ENCODE measurements around the gene ITGB5.

ITGB5 gene

DNA sequence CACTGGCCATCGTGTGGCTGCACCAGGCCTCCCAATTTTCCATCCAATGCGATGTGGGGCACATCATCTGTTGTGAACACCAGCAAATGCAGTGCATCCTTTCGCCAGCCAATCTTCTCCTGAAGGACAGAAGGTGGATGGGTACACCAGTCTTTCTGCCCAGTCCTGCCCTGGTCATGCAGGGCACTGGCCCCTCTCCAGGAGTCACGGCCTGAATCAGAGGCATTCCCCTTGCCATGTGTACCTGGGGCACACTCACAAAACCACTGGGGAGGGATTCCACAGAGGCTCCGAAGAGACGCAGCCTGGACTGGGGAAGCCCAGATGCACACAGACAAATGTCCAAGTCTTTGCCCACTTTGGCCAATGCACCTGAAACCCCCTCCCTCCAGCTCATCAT is 65.8 kb downstream of the ITGB5 start:
- DNase-seq (ENCODE audit: extremely low read depth, low read depth) = no peak
- TF ChIP-seq, protein P1, sequence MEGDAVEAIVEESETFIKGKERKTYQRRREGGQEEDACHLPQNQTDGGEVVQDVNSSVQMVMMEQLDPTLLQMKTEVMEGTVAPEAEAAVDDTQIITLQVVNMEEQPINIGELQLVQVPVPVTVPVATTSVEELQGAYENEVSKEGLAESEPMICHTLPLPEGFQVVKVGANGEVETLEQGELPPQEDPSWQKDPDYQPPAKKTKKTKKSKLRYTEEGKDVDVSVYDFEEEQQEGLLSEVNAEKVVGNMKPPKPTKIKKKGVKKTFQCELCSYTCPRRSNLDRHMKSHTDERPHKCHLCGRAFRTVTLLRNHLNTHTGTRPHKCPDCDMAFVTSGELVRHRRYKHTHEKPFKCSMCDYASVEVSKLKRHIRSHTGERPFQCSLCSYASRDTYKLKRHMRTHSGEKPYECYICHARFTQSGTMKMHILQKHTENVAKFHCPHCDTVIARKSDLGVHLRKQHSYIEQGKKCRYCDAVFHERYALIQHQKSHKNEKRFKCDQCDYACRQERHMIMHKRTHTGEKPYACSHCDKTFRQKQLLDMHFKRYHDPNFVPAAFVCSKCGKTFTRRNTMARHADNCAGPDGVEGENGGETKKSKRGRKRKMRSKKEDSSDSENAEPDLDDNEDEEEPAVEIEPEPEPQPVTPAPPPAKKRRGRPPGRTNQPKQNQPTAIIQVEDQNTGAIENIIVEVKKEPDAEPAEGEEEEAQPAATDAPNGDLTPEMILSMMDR (IDR thresholded peaks at IDR 0.05; ENCODE audit: low read depth, low read length) = no peak

DNA sequence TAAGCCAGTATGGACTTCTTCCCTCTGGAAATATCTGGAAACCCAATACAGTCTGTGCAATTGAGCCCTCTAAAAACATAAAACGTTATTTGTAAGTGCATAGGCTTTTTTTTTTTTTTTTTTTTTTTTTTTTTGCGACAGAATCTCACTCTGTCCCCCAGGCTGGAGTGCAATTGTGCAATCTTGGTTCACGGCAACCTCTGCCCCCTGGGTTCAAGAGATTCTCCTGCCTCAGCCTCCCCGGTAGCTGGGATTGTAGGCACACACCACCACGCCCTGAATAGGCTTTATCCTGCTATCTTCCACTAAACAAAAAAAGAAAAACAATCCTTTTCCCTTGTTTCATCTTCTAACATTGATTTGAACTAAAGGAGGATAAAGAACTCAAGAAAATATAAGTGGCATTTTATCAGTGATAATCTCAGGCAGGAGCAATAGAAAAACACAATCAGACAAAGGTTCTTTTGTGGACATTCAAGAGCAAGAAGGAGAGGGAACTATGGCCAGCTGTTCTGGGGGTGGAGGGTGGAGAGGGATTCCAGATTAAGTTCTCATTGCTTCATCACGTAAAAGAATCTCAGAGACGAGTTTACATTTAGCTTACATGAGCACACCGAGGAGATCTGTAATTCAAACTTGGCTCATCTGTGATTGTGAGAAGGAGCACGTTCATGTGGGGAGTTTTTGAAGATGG is 68.6 kb downstream of the ITGB5 start:
- TF ChIP-seq, protein P1 (IDR thresholded peaks at IDR 0.05; ENCODE audit: low read depth, low read length) = no peak

GRCh38 chr3:124817079-124817478 is 70.1 kb downstream of the ITGB5 start:
- TF ChIP-seq, protein P1 (IDR thresholded peaks at IDR 0.05; ENCODE audit: low read depth, low read length) = no peak
- no peak for DNase-seq (ENCODE audit: extremely low read depth, low read depth)

More for the DNA sequence above, 68.6 kb downstream of the ITGB5 start:
- DNase-seq (ENCODE audit: extremely low read depth, low read depth) = no peak

DNA sequence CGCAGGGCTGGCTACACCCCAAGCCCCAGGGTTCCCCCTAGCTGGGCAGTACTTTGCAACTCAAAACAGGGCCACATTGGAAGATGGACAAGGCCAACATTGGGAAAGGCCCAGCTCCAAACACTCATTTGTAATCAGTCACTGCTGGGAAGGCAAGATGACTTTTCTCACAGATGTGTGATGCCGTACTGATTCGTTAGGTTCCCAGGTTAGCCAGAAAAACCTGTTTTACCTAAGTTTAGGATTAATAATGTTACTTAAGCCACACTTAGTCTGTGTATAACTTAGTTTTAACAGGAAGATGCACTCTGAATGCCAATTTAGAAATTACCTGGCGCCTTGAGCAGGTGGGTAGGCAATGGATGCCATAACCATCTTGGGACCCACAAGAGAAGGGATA is 71.0 kb downstream of the ITGB5 start:
- TF ChIP-seq, protein P1 (IDR thresholded peaks at IDR 0.05; ENCODE audit: low read depth, low read length) = no peak

GRCh38 chr3:124815781-124816180 is 71.4 kb downstream of the ITGB5 start:
- DNase-seq (ENCODE audit: extremely low read depth, low read depth) = no peak
- TF ChIP-seq, protein P1 (IDR thresholded peaks at IDR 0.05; ENCODE audit: low read depth, low read length) = no peak

More for the DNA sequence above, 71.0 kb downstream of the ITGB5 start:
- DNase-seq (ENCODE audit: extremely low read depth, low read depth) = no peak

GRCh38 chr3:124814620-124815421 is 72.3 kb downstream of the ITGB5 start:
- TF ChIP-seq, protein P1 (IDR thresholded peaks at IDR 0.05; ENCODE audit: low read depth, low read length) = no peak
- DNase-seq (ENCODE audit: extremely low read depth, low read depth) = no peak

DNA sequence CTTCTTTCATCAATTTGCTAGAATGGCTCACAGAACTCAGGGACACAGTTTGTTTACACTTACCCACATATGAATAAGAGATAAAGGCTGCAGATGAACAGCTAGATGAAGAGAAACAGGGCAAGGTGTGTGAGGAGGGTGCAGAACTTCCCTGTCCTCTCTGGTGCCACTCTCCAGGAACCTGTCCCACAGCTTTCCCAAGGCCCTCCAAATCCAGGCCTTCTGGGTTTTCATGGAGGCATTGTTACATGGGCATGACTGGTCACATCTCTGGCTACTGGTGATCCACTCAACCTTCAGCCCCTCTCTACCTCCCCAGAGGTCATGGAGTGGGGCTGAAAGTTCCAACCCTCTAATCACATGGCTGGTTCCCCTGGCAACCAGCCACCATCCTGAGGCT is 73.6 kb downstream of the ITGB5 start:
- TF ChIP-seq, protein P1 (IDR thresholded peaks at IDR 0.05; ENCODE audit: low read depth, low read length) = no peak
- DNase-seq (ENCODE audit: extremely low read depth, low read depth) = no peak
